ENCODE measurements around the gene TCOF1.
"Not testable (repeated sequence)": the region's sequence is repeated elsewhere in the genome, so short reads cannot be mapped to it uniquely, and the experiment has no call there.

Gene TCOF1

DNA sequence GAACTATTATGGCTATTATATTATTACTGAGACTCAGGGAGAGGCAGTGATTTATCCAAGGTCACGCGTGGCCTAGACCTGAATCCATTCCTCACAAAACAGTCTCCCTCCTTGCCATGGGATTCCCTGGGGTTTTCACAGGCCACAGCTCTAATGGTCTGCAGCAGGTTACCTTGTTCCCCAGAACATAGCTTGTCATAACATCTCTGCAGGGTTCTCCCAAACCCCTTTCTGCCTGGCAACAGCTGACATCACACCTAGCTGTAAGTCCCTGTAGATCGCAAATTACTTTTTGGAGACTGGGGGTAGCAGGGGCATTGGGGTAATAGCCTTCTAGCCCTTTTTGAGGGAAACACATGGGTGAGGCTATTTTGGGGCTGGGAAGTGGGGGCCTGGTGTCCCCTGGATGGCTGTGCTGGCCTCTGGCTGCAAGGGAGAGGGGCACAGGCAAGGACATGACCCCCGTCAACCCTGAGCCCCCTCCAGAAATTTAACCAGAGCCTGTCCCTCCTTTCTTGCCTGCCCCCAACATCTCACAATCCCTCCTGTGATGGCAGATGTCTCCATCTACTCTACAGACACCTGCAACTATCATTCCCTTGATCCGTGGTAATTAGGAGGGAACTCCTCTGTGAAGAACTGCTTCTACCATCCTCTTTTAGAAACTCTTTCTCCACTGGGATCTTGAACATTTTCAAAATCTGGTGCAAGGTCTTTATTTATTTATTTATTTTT lies 53.9 kb downstream of the TCOF1 start:
- H3K4me3 ChIP-seq (ENCODE audit: low read length), result peak overlapping the region; percentile 100
- H3K9me3 ChIP-seq (ENCODE audit: insufficient read depth, low read length), result no peaks in the 10 kb centered on the region
- peak overlapping the region; percentile 100 for H3K4me2 ChIP-seq (ENCODE audit: low read length)
- TF ChIP-seq, protein P1, sequence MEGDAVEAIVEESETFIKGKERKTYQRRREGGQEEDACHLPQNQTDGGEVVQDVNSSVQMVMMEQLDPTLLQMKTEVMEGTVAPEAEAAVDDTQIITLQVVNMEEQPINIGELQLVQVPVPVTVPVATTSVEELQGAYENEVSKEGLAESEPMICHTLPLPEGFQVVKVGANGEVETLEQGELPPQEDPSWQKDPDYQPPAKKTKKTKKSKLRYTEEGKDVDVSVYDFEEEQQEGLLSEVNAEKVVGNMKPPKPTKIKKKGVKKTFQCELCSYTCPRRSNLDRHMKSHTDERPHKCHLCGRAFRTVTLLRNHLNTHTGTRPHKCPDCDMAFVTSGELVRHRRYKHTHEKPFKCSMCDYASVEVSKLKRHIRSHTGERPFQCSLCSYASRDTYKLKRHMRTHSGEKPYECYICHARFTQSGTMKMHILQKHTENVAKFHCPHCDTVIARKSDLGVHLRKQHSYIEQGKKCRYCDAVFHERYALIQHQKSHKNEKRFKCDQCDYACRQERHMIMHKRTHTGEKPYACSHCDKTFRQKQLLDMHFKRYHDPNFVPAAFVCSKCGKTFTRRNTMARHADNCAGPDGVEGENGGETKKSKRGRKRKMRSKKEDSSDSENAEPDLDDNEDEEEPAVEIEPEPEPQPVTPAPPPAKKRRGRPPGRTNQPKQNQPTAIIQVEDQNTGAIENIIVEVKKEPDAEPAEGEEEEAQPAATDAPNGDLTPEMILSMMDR (IDR thresholded peaks at IDR 0.05; ENCODE audit: low read depth, low read length), result no peak
- TF ChIP-seq EZH2phosphoT487 (IDR thresholded peaks at IDR 0.05; ENCODE audit: low read depth), result no peak
- H3K36me3 ChIP-seq (replicated peaks; ENCODE audit: low read depth, low read length), result peaks cover 52% of the 10 kb centered on the region
- peaks cover 57% of the 10 kb centered on the region for H4K20me1 ChIP-seq (ENCODE audit: insufficient read depth, low read length)
- H2AFZ ChIP-seq (ENCODE audit: low read depth, low read length), result no peak overlapping the region
- peaks cover 51% of the 10 kb centered on the region for H3K4me1 ChIP-seq (ENCODE audit: low read length)
- H3K79me2 ChIP-seq (ENCODE audit: low read length), result peaks cover 71% of the 10 kb centered on the region
- peak overlapping the region; percentile 100 for H3K9ac ChIP-seq (ENCODE audit: low read length)
- H3K27me3 ChIP-seq (ENCODE audit: low read depth, low read length), result no peaks in the 10 kb centered on the region
- peak overlapping the region; percentile 100 for H3K27ac ChIP-seq (ENCODE audit: low read length)

DNA sequence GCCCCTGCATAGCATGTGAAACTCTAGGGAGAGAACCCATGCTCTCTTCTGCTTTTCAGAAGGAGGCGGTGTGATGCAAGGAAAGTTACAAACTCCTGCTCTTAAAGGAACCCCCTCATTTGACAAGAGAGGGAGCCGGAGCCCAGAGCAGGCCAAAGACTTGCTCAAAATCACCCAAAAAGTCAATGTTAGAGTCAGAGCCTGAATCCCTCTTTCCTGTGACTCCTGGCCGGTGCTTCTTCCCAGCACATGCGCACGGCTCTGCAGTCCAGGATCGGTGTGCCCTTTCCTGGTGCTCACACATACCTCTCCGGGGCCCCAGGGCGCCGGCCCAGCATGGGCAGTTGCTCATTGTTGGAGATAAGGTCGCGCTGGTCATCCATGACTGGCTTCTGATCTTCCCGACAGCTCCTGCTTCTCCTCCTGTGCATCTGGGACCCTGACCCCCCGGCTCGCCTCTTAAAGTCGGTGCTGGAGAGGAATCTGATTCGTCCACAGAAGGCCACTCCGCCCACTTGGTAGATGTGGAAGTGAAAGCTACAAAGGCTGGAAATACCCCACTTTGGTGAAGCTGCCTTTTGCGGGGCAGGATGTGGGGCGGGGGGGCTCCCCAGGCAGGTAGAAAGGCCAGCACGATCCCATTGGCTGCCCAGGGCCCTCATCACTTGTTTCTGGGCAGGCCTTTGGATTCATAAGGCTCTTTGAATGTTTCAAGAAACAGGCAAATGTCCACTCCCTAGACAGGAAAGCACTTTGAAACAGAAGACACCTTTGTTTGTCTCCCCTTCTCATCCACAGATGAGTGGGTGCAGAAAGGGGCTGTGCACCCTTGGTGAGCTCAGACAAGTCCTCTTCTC lies 55.0 kb downstream of the TCOF1 start, which contains the start of gene CD74:
TSS of gene CD74 (minus strand) at position 592 of the 857 bp plus-strand sequence. CDS start at position 431, 161 bp downstream.
- peaks cover 41% of the 10 kb centered on the region for H3K36me3 ChIP-seq (replicated peaks; ENCODE audit: low read depth, low read length)
- H3K27ac ChIP-seq (ENCODE audit: low read length), result peak within 1 kb of the TSS; percentile 100
- no peaks in the 10 kb centered on the region for H3K27me3 ChIP-seq (ENCODE audit: low read depth, low read length)
- H3K4me3 ChIP-seq (ENCODE audit: low read length), result peak within 1 kb of the TSS; percentile 100
- H2AFZ ChIP-seq (ENCODE audit: low read depth, low read length), result no peak within 1 kb of the TSS
- H4K20me1 ChIP-seq (ENCODE audit: insufficient read depth, low read length), result peaks cover 46% of the 10 kb centered on the region
- peaks cover 44% of the 10 kb centered on the region for H3K4me1 ChIP-seq (ENCODE audit: low read length)
- peak within 1 kb of the TSS; percentile 100 for H3K9ac ChIP-seq (ENCODE audit: low read length)
- peak within 1 kb of the TSS; percentile 100 for H3K4me2 ChIP-seq (ENCODE audit: low read length)
- no peaks in the 10 kb centered on the region for H3K9me3 ChIP-seq (ENCODE audit: insufficient read depth, low read length)
- H3K79me2 ChIP-seq (ENCODE audit: low read length), result peaks cover 60% of the 10 kb centered on the region
- TF ChIP-seq EZH2phosphoT487 (IDR thresholded peaks at IDR 0.05; ENCODE audit: low read depth), result no peak
- TF ChIP-seq, protein P1 (IDR thresholded peaks at IDR 0.05; ENCODE audit: low read depth, low read length), result no peak

DNA sequence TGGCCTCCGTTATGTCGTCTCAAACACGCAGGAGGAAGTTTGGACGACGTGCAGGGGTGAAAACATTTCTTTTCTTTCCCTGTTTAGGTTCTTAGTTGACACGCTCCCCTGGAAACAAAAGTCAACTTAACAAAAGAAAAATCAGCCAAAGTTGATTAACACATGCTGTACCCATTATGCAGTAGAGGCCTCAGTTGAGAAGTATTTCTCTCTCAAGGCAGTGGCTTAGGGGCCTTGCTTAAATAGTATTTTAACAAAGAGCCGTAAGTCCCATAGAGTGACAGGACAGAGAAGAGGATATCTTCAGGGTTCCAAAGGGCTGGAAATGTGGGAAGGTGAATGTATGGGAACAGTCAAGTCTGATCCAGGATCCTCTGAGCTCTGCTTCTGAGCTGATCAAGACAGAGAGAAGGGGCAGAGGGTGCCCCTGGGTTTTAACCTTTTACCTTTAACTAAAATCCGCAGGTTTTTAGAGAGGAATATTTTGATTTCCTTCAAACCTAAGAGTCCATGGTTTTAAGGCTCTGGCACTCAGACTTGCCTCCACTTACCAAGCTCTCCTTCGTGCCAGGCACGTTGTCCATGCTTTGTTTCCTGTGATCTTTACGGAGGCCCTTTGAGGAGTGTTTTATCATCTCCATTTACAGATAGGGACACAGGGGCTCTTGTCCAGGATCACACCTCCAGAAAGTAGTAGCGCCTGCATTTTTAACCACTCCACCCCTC lies 55.8 kb downstream of the TCOF1 start:
- H3K9ac ChIP-seq (ENCODE audit: low read length), result peak overlapping the region; percentile 95
- H3K79me2 ChIP-seq (ENCODE audit: low read length), result peaks cover 52% of the 10 kb centered on the region
- H3K27me3 ChIP-seq (ENCODE audit: low read depth, low read length), result no peaks in the 10 kb centered on the region
- H4K20me1 ChIP-seq (ENCODE audit: insufficient read depth, low read length), result peaks cover 38% of the 10 kb centered on the region
- peaks cover 35% of the 10 kb centered on the region for H3K36me3 ChIP-seq (replicated peaks; ENCODE audit: low read depth, low read length)
- no peak overlapping the region for H2AFZ ChIP-seq (ENCODE audit: low read depth, low read length)
- TF ChIP-seq, protein P1 (IDR thresholded peaks at IDR 0.05; ENCODE audit: low read depth, low read length), result no peak
- no peak for TF ChIP-seq EZH2phosphoT487 (IDR thresholded peaks at IDR 0.05; ENCODE audit: low read depth)
- peaks cover 39% of the 10 kb centered on the region for H3K4me1 ChIP-seq (ENCODE audit: low read length)
- H3K4me2 ChIP-seq (ENCODE audit: low read length), result peak overlapping the region; percentile 81
- peak overlapping the region; percentile 61 for H3K4me3 ChIP-seq (ENCODE audit: low read length)
- H3K27ac ChIP-seq (ENCODE audit: low read length), result peak overlapping the region; percentile 100
- H3K9me3 ChIP-seq (ENCODE audit: insufficient read depth, low read length), result no peaks in the 10 kb centered on the region

DNA sequence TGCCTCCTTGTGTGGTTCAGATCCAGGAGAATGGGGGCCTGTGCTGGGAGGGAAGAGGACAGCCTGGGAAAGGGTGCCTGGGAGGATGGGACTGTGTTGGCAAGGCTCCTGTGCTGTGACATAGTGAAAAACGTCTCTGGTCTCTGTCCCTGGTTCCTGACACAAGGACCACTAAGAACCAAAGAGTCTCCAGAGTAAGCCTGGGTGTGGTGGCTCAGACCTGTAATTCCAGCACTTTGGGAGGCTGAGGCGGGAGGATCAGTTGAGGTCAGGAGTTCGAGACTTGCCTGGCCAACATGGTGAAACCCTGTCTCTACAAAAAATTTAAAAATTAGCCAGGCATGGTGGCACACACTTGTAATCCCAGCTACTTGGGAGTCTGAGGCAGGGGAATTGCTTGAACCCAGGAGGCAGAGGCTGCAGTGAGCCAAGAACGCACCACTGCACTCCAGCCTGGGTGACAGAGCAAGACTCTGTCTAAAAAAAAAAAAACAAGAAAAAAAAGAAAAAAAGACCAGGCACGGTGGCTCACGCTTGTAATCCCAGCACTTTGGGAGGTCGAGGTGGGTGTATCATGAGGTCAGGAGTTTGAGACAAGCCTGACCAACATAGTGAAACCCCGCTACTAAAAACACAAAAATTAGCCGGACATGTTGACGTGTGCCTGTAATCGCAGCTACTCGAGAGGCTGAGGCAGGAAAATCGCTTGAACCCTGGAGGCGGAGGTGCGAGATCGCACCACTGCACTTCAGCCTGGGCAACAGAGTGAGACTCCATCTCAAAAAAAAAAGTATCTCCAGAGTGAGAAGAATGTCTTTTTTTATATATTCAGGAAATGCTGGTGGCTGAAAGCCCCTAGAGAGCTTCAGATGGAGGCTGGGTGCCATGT lies 56.6 kb downstream of the TCOF1 start:
- peak overlapping the region; percentile 95 for H3K9ac ChIP-seq (ENCODE audit: low read length)
- H2AFZ ChIP-seq (ENCODE audit: low read depth, low read length), result not testable (repeated sequence)

More for the DNA sequence above, 56.6 kb downstream of the TCOF1 start:
- peaks cover 30% of the 10 kb centered on the region for H3K36me3 ChIP-seq (replicated peaks; ENCODE audit: low read depth, low read length)
- H3K27ac ChIP-seq (ENCODE audit: low read length), result peak overlapping the region; percentile 100
- H3K4me3 ChIP-seq (ENCODE audit: low read length), result peak overlapping the region; percentile 61; the same call in 1 of the 2 replicates
- H4K20me1 ChIP-seq (ENCODE audit: insufficient read depth, low read length), result peaks cover 30% of the 10 kb centered on the region
- not testable (repeated sequence) for H3K9me3 ChIP-seq (ENCODE audit: insufficient read depth, low read length); H3K27me3 ChIP-seq (ENCODE audit: low read depth, low read length)
- peaks cover 37% of the 10 kb centered on the region for H3K4me1 ChIP-seq (ENCODE audit: low read length)
- peaks cover 44% of the 10 kb centered on the region for H3K79me2 ChIP-seq (ENCODE audit: low read length)
- peak overlapping the region; percentile 81 for H3K4me2 ChIP-seq (ENCODE audit: low read length)

Measured in OCI-LY3 (cell line).